NCI-H2107 treated with DMSO at 0.1 percent for 48 hours (cell line): Measurements from ENCODE around the gene CYB561A3.
A peak's percentile ranks its signal among the peaks of the same experiment; 100 is the strongest.

Experiments used
- DNase-seq: peaks from one replicate; lab custom pipeline; 2025; ENCODE audit not compliant: unreplicated experiment; lab: John Stamatoyannopoulos, UW

The CYB561A3 gene

DNA sequence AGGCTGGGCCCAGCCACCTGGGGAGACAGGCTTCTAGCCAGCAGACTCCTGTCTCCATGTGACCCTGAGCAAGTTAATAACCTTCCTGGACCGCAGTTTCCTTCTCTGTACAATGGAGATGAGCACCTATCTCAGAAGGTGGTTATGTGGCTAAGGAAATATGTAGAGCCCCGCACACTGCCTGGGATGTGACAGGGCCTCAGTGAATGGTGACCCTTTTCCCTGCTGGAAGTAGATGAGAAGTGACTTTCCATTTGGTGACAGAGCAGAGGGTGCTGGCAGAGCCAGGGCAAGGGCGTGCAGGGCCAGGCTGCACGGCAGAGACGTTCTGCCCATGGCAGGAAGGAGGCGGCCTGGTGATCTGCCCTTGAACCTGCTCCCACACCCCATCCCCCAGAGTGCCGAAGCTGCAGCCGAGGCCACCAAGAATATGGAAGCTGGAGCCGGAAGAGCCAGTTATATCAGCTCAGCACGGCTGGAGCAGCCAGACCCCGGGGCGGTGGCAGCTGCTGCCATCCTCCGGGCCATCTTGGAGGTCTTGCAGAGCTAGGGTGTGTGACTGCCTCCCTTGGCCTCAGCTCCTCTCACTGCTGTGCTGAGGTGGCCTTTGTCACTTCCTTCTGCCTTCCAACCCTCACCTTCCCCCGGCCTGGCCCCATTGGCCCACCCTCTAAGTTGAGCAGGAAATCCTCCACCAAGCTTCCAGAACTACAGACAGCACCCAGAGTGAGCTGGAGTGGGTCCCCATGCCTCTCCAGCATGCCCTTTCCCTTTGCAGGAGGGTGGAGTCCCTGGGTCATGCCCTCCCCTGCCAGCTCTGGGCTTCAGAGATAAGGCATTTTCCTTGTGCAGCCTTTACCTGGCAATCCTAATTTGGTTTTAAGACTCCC is 15.5 kb downstream of the CYB561A3 start:
- no peak for DNase-seq

DNA sequence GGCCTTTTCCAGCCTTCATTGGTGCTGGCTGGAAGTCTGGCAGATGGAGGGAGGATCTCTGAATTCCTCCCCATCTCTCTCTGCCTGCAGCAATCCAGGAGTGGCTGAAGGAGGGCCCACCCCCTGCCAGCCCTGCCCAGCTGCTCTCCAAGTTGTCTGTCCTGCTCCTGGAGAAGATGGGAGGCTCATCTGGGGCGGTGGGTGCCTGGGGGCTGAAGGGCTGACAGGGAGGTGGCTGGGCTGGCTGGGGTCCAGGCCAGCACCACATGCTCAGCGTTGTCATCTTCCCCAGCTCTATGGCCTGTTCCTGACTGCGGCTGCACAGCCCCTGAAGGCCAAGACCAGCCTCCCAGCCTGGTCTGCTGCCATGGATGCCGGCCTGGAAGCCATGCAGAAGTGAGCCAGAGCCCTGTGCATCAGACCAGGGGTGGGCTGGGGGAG is 16.5 kb downstream of the CYB561A3 start:
- DNase-seq, result no peak

DNA sequence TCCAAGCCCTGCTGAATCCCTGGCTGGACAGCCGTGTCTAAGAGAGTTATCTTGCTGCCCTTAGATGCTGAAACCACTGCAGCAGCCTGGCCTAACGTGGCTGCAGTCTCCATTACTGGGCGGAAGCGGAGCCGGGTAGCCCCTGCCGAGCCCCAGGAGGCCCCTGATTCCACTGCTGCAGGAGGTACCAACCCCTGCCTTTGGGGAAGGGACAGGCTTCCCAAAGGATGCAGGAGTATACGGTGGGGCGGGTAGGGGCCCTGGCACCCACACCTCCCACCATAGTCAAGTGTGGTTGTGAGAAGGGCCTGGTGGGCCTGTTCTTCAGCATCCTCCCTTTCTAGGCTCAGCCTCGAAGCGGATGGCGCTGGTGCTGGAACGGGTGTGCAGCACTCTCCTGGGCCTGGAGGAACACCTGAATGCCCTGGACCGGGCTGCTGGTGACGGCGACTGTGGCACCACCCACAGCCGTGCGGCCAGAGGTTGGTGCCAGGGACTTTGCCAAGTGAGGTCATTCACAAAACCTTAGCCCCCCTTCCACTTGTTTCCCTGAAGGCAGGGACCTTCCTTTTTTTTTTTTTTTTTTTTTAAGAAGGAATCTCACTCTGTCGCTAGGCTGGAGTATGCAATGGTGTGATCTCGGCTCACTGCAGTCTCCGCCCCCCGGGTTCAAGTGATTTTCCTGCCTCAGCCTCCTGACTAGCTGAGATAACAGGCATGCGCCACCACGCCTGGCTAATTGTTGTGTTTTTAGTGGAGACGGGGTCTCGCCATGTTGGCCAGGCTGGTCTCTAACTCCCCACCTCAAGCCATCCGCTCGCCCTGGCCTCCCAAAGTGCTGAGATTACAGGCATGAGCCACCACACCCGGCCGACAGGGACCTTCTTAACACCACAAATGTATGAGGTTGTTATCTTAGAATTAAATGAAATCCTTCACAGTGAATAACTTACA is 17.6 kb downstream of the CYB561A3 start:
- DNase-seq, result no peak

DNA sequence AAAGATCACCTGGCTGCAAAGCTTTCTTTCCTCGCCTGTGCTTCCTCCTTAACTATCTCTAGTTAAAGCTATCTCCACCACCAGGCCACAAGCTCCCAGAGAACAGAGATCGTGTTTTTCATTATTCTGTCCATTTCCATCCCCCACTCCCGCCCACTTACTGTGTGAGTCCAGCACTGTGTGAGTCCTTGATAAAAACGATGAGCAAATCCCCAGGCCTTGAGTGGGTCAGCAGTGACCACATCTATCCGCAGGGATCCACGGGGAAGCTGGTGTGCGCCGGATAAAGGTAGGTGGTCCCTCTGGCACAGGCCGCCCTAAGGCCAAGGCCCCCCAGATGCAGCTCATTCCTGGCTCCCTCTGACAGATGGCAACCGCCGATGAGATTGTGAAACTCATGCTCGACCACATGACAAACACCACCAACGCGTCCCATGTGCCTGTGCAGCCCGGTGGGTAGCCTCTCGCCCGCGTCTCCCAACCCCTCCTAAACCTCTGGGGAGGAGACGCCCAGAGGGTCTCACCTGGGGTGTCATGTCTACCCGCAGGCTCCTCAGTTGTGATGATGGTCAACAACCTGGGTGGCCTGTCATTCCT is 19.4 kb downstream of the CYB561A3 start:
- DNase-seq, result no peak

DNA sequence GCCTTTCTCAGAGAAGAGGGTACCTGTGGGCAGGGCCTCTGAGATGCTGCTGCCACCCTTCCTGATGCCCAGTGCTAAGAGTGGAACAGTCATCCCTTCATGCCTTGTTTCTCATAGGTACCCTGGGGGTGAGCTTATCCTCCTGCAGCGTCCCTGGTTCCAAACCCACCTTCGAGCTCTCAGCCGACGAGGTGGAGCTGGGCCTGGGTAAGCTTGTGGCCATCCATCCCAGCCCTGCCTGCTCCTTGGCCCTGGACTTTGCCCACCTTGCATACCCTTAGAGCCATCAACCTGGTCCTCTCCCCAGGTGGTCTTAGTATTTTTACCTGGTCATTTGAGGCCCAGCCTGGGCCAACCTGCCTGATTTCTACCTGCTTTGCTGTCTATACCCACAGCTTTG is 20.0 kb downstream of the CYB561A3 start:
- DNase-seq, result no peak

DNA sequence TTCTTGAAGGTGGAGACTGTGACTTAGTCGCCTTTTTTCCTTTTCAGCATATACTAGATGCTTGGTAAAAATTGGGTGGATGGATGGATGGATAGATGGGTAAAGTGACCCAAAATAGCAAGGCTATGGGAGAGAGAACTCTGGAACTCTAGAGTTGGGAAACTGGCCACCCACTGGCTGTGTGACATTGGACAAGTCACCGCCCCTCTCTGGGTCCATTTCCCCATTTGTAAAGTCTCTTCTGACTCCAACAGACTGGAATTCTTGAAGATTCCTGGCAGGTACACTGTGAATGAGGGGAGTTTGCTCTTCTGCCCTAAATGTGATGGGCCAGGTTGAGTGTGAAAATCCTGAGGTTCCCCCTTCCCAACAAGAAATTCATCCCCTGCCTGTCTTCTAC is 20.7 kb downstream of the CYB561A3 start:
- DNase-seq, result no peak

DNA sequence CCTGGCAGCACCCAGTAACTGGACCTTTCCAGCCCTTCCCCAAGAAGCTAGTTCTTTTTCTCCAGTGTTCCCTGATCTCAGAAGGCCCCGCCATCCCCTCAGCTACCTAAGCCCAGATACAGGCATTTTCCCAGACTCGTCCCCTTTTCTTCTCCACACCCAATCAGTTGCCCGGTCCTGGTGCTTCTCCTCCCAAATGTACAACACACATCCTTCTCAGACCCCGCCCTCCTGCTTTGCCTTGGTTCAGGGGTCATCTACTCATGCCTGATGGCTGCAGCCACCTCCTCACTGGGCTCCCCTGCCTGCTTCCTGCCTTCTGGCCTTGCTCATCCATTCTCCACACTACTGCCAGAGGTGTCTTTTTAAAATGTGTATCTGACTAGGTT is 22.2 kb downstream of the CYB561A3 start:
- DNase-seq, result no peak

DNA sequence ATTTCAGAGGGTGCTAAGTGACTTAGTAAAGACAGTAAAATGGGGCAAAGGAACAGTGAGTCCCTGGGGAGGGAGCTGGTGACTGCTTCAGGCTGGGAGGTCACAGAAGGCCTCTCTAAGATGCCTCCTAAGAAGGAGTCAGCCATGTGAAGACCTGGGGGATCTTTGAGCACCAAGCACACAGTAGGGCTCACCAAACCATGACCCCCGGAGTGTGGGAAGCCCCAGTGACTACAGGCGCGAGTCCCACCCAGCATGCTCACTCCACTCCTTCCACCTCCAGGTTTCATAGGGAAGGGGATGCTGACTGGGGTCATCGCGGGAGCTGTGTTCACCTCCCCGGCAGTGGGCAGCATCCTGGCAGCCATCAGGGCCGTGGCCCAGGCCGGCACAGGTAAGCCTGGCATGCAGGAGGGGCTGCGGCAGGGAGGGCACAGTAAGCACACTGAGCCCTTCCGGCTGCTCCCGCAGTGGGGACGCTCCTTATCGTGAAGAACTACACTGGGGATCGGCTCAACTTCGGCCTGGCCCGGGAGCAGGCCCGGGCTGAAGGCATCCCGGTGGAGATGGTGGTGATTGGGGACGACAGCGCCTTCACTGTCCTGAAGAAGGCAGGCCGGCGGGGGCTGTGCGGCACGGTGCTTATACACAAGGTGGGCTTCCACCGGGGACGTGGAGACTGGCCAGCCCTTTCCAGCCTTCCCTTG is 22.7 kb downstream of the CYB561A3 start:
- DNase-seq, result no peak

DNA sequence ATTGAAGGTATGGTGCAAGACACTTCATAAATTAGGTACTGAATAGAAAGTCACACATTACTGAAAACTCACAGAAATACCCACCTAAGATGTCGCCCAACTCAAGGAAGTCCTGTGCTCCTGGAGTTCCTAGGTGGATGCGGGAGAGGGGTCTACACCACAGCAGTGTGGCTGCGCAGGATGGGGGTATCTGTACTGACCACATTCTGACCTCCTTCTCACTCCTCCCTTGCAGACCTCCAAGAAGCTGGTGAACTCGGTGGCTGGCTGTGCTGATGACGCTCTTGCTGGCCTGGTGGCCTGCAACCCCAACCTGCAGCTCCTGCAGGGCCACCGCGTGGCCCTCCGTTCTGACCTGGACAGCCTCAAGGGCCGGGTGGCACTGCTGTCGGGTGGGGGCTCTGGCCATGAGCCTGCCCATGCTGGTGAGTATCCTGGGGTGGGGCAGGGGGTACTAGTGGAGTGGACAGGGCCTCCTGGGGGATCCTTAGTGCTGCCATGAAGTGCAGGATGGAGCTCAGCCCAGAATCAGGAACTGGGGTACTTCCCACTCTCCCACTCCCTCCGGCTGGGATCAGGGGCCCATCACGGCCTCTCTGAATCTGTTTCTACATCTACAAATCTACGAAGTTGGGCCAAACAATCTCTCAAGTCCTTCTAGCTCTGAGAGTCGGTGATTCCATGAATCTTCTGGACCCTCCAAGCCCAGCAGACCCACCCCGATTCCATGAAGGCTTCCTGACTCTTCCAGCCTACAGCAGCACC is 23.8 kb downstream of the CYB561A3 start:
- no peak for DNase-seq

DNA sequence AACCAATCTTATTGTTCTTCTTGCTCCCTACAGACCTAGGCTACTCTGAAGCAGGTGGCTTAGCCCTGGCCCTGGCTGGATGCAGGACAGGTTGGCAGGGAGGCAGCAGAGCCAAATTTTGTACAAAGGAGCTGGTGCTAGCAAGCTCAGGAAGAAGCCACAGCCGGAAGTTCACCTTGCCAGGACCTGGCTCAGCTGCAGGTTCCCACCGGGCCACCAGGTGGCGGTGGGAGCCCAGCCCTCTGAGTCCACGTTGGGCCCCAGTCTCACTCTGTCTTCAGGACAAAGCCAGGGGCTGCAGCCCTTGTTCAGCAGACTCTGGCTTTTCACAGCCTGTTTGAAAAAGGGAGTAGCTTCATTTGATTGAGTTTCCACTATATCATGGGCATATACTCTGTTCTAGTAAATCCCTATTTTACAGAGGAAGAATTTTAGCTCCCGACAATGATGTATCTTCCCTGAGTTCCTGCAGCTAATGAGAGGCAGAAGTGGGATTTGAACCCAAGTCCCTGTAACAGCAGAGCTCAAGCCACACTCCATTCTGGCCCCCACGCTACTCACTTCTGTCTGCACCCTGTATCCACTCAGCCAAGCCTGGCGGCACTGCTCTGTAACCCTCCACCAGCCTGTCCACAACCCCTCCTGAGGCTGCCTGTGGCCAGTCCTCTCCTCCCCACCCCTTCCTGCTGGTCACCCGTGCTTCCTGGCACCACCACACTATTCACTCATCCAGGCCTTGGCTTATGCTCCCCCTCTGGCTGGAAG is 25.3 kb downstream of the CYB561A3 start:
- peak; percentile 41 for DNase-seq

DNA sequence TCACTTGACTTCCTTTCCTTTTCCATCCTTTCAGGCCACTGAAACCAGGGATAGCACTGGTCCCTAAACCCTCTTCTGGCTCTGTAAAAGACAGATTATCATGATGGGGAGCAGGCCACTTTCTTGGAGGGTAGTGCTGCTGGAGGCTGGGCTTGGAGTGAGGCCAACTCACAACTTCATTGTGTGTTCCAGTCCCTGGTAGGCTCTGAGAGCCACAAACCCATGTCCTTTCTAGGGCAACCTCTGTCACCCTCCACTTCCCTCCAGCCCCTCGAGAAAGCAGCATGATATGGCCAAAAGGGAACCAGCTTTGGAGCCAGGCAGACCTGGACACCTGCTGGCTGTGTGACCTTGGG is 26.3 kb downstream of the CYB561A3 start:
- no peak for DNase-seq

DNA sequence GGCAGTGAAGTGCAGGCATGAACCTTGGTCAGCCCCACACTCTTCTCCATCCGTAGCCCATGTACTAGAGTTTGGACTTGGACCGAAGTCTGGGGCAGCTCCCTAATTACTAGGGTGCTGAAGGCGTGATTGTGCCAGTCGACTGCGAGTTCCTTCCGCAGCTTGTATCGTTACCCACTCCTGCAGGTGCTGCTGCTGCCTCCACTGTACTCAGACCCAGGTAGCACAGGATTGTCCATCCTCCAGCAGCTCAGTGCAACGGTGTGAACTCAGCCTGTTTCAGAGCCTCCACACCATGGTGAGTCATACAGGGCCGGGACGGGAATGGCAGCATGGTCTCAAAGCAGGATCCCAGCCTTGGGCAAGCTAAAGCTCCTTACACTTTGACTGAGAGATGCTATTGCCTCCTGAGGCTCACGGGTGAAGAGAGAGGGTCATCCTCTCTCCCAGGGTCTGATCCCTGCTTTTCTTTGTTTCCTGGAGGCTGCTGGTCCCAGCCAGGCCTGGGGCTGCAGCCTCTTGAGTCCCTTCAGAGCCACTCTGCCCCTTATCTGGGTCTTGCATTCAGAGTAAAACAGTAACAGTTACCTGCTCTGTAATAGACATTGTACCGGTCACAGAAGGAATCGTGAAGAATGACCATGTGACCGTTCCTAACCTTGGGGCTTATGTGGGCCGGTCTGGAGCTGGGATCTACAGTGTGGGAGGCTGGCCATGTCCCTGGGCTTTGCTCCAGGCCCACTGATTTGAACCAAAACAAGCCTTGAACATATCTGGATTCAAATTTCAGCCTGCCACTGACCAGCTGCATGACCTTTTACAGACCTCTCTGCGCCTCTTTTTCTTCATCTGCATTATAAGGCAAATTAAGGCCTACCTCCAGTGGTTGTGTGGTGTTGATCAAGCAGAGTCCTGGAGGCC is 27.0 kb downstream of the CYB561A3 start:
- no peak for DNase-seq

DNA sequence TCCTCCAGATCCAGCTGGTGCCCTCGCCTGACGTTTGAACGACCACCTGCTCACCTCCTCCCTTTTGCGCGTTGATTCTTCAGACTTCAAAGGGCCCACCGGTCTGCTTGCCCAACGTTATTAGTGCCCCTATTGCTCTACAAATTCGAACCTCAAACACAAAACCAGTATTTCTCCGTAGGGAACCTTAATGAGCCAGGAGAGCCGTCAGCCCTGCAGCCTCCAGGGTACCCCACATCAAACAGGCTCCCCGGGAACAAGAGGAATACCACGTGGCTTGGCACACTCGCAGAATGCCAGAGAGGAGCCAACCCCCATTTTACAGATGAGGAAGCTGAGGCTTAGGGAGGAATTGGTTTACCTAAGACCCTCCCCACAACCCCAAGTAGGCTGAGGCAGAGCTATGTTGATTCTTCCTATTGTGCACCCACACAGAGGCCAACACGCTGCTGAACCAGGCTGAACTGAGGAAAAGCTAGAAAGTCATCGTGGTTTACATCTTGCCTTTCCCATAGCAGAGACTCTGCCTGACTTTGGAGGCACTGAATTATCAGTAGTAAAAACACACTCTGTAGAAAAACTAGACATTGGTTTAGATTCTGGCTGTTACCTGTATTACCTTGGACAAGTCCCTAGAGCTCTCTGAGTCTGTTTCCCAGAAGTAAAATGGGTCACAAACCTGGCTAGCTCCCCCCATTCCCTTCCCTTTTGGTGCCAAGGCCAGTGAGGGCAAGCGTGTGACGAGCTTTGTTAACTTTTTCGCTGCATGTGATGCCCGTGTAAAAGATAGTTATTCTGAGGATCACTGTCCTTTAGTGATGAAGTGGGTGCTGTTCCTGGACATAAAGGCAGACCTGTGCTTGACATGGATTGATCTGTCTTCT is 27.9 kb downstream of the CYB561A3 start:
- DNase-seq, result no peak

DNA sequence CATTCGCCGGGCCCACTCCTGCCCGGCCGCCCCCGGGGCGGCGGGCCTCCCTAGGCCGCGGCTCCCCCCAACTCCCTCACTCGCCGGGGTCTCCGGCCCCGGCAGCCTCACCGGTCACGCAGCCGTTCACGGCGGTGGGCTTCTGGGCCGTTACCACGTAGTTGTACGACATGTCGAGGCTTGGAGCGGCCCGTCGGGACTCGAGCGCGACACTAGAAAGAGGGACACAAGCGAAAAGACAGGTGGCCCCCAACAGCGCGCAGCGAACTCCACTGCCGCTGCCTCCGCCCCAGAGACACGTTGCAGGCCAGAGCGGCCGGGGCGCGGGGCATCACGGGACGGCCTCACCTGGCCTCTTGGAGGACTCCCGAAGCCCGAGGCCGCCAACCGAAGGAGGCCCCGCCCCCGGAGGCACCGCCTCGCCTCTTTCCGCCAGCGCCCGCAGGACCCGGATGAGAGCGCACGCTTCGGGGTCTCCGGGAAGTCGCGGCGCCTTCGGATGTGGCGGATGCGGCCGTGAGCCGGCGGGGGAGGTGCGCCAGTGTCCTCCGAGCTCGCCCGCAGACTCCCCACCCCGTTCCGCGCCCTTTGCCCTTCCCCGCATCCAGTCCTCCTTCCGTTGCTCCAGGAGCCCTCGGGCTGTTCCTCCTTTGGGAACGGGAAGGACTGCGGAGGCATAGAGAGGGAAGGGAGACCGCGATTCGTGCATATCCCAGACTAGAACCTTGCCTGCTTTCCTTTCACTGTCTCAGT is 28.7 kb downstream of the CYB561A3 start, which contains the start of the genes DDB1 and TKFC:
DDB1 (minus strand) TSS at position 309 of the 753 bp plus-strand sequence; CDS start at position 172, 137 bp downstream.
TKFC (plus strand) TSS at position 432 of the 753 bp plus-strand sequence. CDS start 1,501 bp downstream, outside the sequence.
- peak; percentile 65 for DNase-seq

DNA sequence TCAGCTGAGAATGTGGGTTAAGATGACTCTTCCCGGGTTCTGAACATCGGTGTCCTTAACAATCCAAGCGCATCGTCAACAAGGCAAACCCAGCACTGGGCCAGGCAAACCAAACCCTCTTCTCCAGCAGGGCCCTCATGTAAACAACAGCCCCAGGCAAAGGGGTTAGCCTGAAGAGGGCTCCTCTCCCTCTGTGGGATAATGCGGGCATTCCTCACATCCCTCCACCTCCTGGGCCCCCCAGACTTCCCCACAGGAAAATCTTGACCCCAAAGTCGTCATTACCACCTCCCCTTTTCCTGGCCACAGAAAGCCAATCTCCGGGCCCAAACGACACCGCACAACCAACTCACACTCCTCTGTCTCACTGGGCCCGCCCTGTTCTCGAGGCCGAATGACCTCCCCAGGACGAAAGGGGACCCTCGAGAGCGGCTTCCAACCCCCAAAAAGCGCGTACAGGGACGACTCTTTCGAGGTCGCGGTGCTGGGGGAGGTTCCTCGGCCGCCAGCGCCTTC is 29.3 kb downstream of the CYB561A3 start:
- DNase-seq, result no peak

DNA sequence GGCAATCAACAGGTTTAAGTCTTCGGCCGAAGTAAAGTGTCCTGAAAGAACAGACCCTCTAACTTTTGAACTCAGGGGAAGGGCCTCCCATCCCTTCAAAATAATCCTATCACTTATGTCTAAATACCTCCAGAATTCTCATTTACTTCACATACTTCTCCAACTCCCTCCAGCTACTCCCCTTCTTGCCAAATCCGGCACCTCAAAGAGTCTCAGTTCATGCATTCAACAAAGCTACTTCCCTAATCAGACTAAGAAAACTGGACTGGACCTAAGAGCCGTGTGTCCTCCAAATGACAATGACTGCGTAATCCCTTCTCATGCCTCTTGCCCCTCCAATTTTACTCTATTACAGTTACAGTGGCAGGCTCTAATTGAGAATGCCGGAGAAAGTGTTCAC is 30.0 kb downstream of the CYB561A3 start:
- DNase-seq, result no peak
